Kidney (tissue), 22 donors: ENCODE data around the gene SEC22C. TPM values are rescaled to one million over a fixed set of nuclear protein-coding genes. Genes with fewer than 3 reads are reported as not detected.
A peak's percentile ranks its signal among the peaks of the same experiment; 100 is the strongest.

Experiments used
- DNase-seq, 5 donors: peaks; one replicate each; pipeline ENCODE4 v3.0.0-alpha.2; 2013 to 2020
- FAIRE-seq: peaks from 2 replicates; lab custom pipeline; 2012; peaks lifted over from hg19 to GRCh38; lab: Jason Lieb, UNC
- H3K27ac ChIP-seq, 2 donors: one replicate each; pipeline ENCODE4 v1.7.0; 2013; ENCODE audit warnings: low read depth in 2 of 2, low read length in 2 of 2, inconsistent platforms in 1 of 2
- H3K27me3 ChIP-seq: one replicate; pipeline ENCODE4 v1.7.1; 2013; ENCODE audit warnings: low read length, inconsistent platforms; ENCODE audit not compliant: control insufficient read depth, insufficient read depth
- H3K36me3 ChIP-seq, 3 donors: one replicate each; pipeline versions ENCODE4 v1.7.0 to v1.7.1; 2013; ENCODE audit warnings: low read length in 3 of 3, control low read depth in 1 of 3, inconsistent platforms in 1 of 3; ENCODE audit not compliant: insufficient read depth in 3 of 3, control insufficient read depth in 2 of 3
- H3K4me1 ChIP-seq, 3 donors: one replicate each; pipeline versions ENCODE4 v1.7.0 to v1.7.1; 2013; ENCODE audit warnings: low read length in 3 of 3, inconsistent platforms in 1 of 3, low read depth in 1 of 3; ENCODE audit not compliant: control insufficient read depth in 2 of 3, insufficient read depth in 2 of 3
- H3K4me3 ChIP-seq, 3 donors: one replicate each; pipeline versions ENCODE4 v1.7.0 to v1.8.1; 2013; ENCODE audit warnings: low read length in 3 of 3, control low read depth in 1 of 3, inconsistent platforms in 1 of 3
- H3K9ac ChIP-seq, 3 donors: one replicate each; pipeline versions ENCODE4 v1.7.0 to v1.7.1; 2013; ENCODE audit warnings: low read length in 3 of 3, control low read depth in 1 of 3, inconsistent platforms in 1 of 3
- H3K9me3 ChIP-seq, 3 donors: one replicate each; pipeline versions ENCODE4 v1.7.0 to v1.7.1; 2013; ENCODE audit warnings: low read length in 3 of 3, control low read depth in 1 of 3, inconsistent platforms in 1 of 3; ENCODE audit not compliant: control insufficient read depth in 2 of 3, insufficient read depth in 1 of 3
- intact Hi-C: fragments of 100-400 bp; cut with DNase I; formaldehyde crosslinking; loops from one replicate; pipeline ENCODE4 v1.11.1; 2022
- long read RNA-seq, 10 donors: library from polyadenylated mRNA in 1 of 10; unstranded in 1 of 10; transcript quantifications; one replicate each; pipeline ENCODE4 v2.0.0 and lab custom pipeline, GENCODE V29; 2021 to 2026
- polyA plus RNA-seq: library from polyadenylated mRNA; stranded (reverse); fragments of 350-450 nt; fragmentation: Illumina TruSeq; extraction: RNeasy Lipid Tissue Mini Kit (QIAGEN cat#74804); gene quantifications from one replicate; pipeline ENCODE4 v1.2.3, GENCODE V29; 2014; ENCODE audit warnings: low read depth, low replicate concordance; ENCODE audit not compliant: insufficient read depth
- total RNA-seq: library from RNA; stranded (reverse); fragmentation: NEBNext Ultra II Directional; extraction: Animal tissue kit (Norgen Biotek cat#: 25700); gene quantifications from one replicate; pipeline ENCODE4 v1.2.1, GENCODE V29; 2021
- TF ChIP-seq, protein P1 (sequence below): IDR thresholded peaks from 3 replicates; pipeline ENCODE4 v1.5.1; 2012; ENCODE audit warnings: mild to moderate bottlenecking, moderate library complexity, borderline replicate concordance; ENCODE audit not compliant: insufficient read depth; ENCODE audit errors: extremely low read depth
- donor health status: control.
- donor health status: control.
- donor health status: control.
- donor health status: control.
- donor health status: control.
- donor health status: DM: yes; HTN: yes; CAD: no.
- donor health status: Normal renal cell carcinoma (clear cell type).

The SEC22C gene, protein sequence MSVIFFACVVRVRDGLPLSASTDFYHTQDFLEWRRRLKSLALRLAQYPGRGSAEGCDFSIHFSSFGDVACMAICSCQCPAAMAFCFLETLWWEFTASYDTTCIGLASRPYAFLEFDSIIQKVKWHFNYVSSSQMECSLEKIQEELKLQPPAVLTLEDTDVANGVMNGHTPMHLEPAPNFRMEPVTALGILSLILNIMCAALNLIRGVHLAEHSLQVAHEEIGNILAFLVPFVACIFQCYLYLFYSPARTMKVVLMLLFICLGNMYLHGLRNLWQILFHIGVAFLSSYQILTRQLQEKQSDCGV
- 43.6 TPM for total RNA-seq
- 32.8 TPM for polyA plus RNA-seq
- long read RNA-seq, donor 1, partial matches to known transcripts, result 60 of 94 reads
- long read RNA-seq, donor 1, other reads (novel, unspliced or antisense), result 31 of 94 reads
- long read RNA-seq, donor 2, transcript SEC22C-202 (7 exons, 1,608 nt), result major isoform, 11 of 73 reads
- long read RNA-seq, donor 2, partial matches to known transcripts, result 58 of 73 reads
- long read RNA-seq, donor 2, other reads (novel, unspliced or antisense), result 0 of 73 reads
- long read RNA-seq, donor 3, transcript SEC22C-202 (7 exons, 1,608 nt), result major isoform, 10 of 118 reads
- long read RNA-seq, donor 3, partial matches to known transcripts, result 106 of 118 reads
- long read RNA-seq, donor 3, other reads (novel, unspliced or antisense), result 0 of 118 reads
- long read RNA-seq, donor 4, transcript SEC22C-202 (7 exons, 1,608 nt), result major isoform, 6 of 149 reads
- long read RNA-seq, donor 4, partial matches to known transcripts, result 135 of 149 reads
- long read RNA-seq, donor 4, other reads (novel, unspliced or antisense), result 7 of 149 reads
- long read RNA-seq, donor 5, partial matches to known transcripts, result 0 of 1 reads
- long read RNA-seq, donor 5, other reads (novel, unspliced or antisense), result 0 of 1 reads
- long read RNA-seq, donor 6, transcript SEC22C-202 (7 exons, 1,608 nt), result major isoform, 6 of 17 reads
- long read RNA-seq, donor 6, partial matches to known transcripts, result 11 of 17 reads
- long read RNA-seq, donor 6, other reads (novel, unspliced or antisense), result 0 of 17 reads
- long read RNA-seq, donor 7, transcript SEC22C-201 (7 exons, 1,380 nt), result minor isoform, 10 of 38 reads
- long read RNA-seq, donor 7, transcript SEC22C-202 (7 exons, 1,608 nt), result major isoform, 18 of 38 reads
- long read RNA-seq, donor 7, partial matches to known transcripts, result 1 of 38 reads
- long read RNA-seq, donor 7, other reads (novel, unspliced or antisense), result 8 of 38 reads
- long read RNA-seq, donor 8, transcript SEC22C-202 (7 exons, 1,608 nt), result major isoform, 6 of 86 reads
- long read RNA-seq, donor 8, partial matches to known transcripts, result 77 of 86 reads
- long read RNA-seq, donor 8, other reads (novel, unspliced or antisense), result 0 of 86 reads
- long read RNA-seq, donor 9, partial matches to known transcripts, result 19 of 21 reads
- long read RNA-seq, donor 9, other reads (novel, unspliced or antisense), result 0 of 21 reads
- long read RNA-seq, donor 10, transcript SEC22C-202 (7 exons, 1,608 nt), result major isoform, 5 of 81 reads
- long read RNA-seq, donor 10, partial matches to known transcripts, result 73 of 81 reads
- long read RNA-seq, donor 10, other reads (novel, unspliced or antisense), result 0 of 81 reads

DNA sequence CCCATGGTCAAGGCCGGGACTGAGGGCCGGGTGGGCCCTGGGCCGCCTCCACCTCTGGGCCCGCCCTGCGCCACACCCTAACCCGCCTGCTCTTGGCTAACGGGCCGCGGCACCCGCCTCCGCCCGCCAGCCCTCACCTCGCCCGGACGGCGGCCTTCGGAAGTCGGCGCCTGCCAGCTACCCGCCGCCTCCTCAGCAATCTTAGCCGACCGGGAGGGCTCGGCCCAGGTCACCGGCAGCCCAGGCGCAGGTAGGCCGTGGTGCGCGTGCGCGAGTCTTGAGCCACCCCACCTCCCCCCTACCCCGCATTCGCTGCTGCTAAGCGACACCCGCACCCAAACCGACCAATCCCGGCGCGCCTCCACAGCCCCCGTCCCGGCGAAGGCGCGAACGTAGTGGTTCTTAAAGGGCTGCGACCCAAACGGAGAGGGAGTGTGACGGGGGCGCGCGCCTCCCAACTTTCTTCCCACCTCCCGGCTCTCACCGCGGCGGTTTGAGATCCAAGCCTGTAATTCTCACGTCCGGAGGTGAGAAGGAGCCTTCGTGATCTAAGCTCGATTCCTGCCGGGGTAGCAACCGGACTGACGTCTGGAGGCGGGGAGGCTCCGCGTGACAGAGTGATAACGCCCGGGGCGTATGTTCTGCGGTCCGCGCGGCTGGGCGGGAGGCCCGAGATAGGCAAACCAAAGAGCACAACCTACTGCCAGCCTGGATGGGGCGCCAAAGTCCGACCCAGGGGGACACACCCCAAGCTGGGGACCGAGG lies at the start of gene SEC22C:
Gene SEC22C (minus strand): TSS at position 259 of the 765 bp plus-strand sequence. CDS start 12,921 bp downstream, outside the sequence.
- peak within 1 kb of the TSS; percentile 63 to 79 (median 74) for H3K9ac ChIP-seq
- peaks cover 0 to 8% (median 0%) of the 10 kb centered on the region in 3 donors for H3K4me1 ChIP-seq
- no peaks in the 10 kb centered on the region for H3K9me3 ChIP-seq
- H3K36me3 ChIP-seq, result peaks cover 0 to 2% (median 0%) of the 10 kb centered on the region in 3 donors
- peak within 1 kb of the TSS; percentile 80 to 87 (median 87) for H3K4me3 ChIP-seq
- TF ChIP-seq, protein P1, sequence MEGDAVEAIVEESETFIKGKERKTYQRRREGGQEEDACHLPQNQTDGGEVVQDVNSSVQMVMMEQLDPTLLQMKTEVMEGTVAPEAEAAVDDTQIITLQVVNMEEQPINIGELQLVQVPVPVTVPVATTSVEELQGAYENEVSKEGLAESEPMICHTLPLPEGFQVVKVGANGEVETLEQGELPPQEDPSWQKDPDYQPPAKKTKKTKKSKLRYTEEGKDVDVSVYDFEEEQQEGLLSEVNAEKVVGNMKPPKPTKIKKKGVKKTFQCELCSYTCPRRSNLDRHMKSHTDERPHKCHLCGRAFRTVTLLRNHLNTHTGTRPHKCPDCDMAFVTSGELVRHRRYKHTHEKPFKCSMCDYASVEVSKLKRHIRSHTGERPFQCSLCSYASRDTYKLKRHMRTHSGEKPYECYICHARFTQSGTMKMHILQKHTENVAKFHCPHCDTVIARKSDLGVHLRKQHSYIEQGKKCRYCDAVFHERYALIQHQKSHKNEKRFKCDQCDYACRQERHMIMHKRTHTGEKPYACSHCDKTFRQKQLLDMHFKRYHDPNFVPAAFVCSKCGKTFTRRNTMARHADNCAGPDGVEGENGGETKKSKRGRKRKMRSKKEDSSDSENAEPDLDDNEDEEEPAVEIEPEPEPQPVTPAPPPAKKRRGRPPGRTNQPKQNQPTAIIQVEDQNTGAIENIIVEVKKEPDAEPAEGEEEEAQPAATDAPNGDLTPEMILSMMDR, result no peak
- H3K27me3 ChIP-seq, result no peaks in the 10 kb centered on the region
- FAIRE-seq (no peak), DNase-seq (peak; percentile 97 to 98 (median 98))
- intact Hi-C loops, result no loop called here
- peak within 1 kb of the TSS; percentile 85 to 88 for H3K27ac ChIP-seq

DNA sequence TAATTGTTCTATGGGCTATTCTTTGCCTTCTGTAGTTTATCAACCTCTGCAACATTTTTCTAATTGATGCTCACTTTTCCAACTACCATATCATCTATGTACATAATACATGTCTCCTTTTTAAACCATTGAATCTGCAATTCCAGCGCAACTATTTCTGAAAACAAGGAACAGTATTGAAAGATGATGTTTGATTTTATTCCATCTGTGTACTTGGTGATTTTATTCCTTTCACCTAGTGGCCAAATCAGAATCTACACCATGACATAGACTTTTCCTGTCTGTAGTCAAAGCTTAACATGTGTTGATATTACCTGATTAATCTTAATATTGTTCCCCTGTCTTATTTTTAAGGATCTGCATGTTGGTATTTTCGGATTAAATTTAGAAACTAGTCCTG lies 31.7 kb upstream of the SEC22C start:
- DNase-seq, result no peak
- FAIRE-seq, result no peak
- TF ChIP-seq, protein P1, result peak; percentile 24
- H3K9ac ChIP-seq, result no peak overlapping the region
- H3K27ac ChIP-seq, result no peak overlapping the region
- peaks cover 0 to 4% (median 2%) of the 10 kb centered on the region in 3 donors for H3K4me1 ChIP-seq
- H3K4me3 ChIP-seq, result no peak overlapping the region
- no peaks in the 10 kb centered on the region for H3K9me3 ChIP-seq
- intact Hi-C loops, result no loop called here
- H3K36me3 ChIP-seq, result peaks cover 0 to 2% (median 0%) of the 10 kb centered on the region in 3 donors
- no peaks in the 10 kb centered on the region for H3K27me3 ChIP-seq
